Naive thymus-derived CD4-positive, alpha-beta T cell (primary cell): ENCODE results near the gene EEF1G. TPM values are rescaled to one million over a fixed set of nuclear protein-coding genes. Genes with fewer than 3 reads are reported as not detected.

Source experiments
- ATAC-seq: fragments of 150-1000 bp; cut with Tn5 transposase; 2 replicates; pipeline ENCODE4 v1.10.0; 2021; ENCODE audit warnings: mild to moderate bottlenecking, moderate library complexity
- CTCF ChIA-PET: fragments of 350-600 bp; sonication (Branson Sonifier 250); formaldehyde crosslinking; loops from one replicate; lab custom pipeline; 2021; ENCODE audit warnings: antibody characterized with exemption; lab: Charles Lee
- POLR2A ChIA-PET: fragments of 350-600 bp; sonication (Branson Sonifier 250); formaldehyde crosslinking; loops from one replicate; lab custom pipeline; 2021; ENCODE audit warnings: antibody characterized with exemption, inconsistent platforms; lab: Charles Lee
- DNase-seq, 9 donors: peaks; one replicate each; pipeline versions ENCODE4 v3.0.0 to v3.0.0-alpha.2; 2020 to 2022; ENCODE audit warnings: mixed read lengths in 1 of 9
- H3K27ac ChIP-seq: one replicate; pipeline ENCODE4 v1.7.0; 2013; ENCODE audit warnings: mild to moderate bottlenecking, low read depth, low read length, moderate library complexity
- H3K27me3 ChIP-seq, 2 donors: one replicate each; pipeline ENCODE4 v1.7.0; 2013; ENCODE audit warnings: low read length in 2 of 2, mild to moderate bottlenecking in 2 of 2, moderate library complexity in 2 of 2; ENCODE audit not compliant: control insufficient read depth in 2 of 2, insufficient read depth in 2 of 2
- H3K36me3 ChIP-seq, 3 experiments: 1 replicate in 2 of 3; 2 replicates in 1 of 3; pipeline ENCODE4 v1.7.0; 2013; ENCODE audit warnings: low read length in 3 of 3, mild to moderate bottlenecking in 3 of 3, moderate library complexity in 1 of 3; ENCODE audit not compliant: insufficient read depth in 3 of 3, control insufficient read depth in 2 of 3
- H3K4me1 ChIP-seq, 2 donors: one replicate each; pipeline ENCODE4 v1.7.0; 2013; ENCODE audit warnings: low read length in 2 of 2, mild to moderate bottlenecking in 2 of 2, moderate library complexity in 1 of 2; ENCODE audit not compliant: control insufficient read depth in 2 of 2, insufficient read depth in 2 of 2
- H3K4me3 ChIP-seq: 2 replicates; pipeline ENCODE4 v1.7.0; 2013; ENCODE audit warnings: mild to moderate bottlenecking, low read length
- H3K9me3 ChIP-seq, 3 experiments: 1 replicate in 2 of 3; 2 replicates in 1 of 3; pipeline ENCODE4 v1.7.0; 2013; ENCODE audit warnings: low read length in 3 of 3; ENCODE audit not compliant: control insufficient read depth in 2 of 3
- H3K27ac Mint-ChIP-seq, 9 donors: one replicate each; pipeline ENCODE4 v1.8.0; 2020 to 2022; ENCODE audit warnings: mixed read lengths in 9 of 9, mild to moderate bottlenecking in 8 of 9, moderate library complexity in 5 of 9, inconsistent platforms in 2 of 9
- H3K27me3 Mint-ChIP-seq, 5 donors: one replicate each; pipeline ENCODE4 v1.8.0; 2021 to 2022; ENCODE audit warnings: mixed read lengths in 5 of 5, mild to moderate bottlenecking in 1 of 5
- H3K36me3 Mint-ChIP-seq, 5 donors: one replicate each; pipeline ENCODE4 v1.8.0; 2020 to 2022; ENCODE audit warnings: mixed read lengths in 5 of 5, mild to moderate bottlenecking in 3 of 5, inconsistent platforms in 1 of 5
- H3K4me1 Mint-ChIP-seq, 7 donors: one replicate each; pipeline ENCODE4 v1.8.0; 2020 to 2022; ENCODE audit warnings: mixed read lengths in 7 of 7, mild to moderate bottlenecking in 3 of 7, inconsistent platforms in 1 of 7
- H3K4me3 Mint-ChIP-seq, 10 donors: one replicate each; pipeline ENCODE4 v1.8.0; 2020 to 2022; ENCODE audit warnings: mild to moderate bottlenecking in 10 of 10, mixed read lengths in 10 of 10, moderate library complexity in 6 of 10, inconsistent platforms in 2 of 10
- H3K9me3 Mint-ChIP-seq, 11 donors: one replicate each; pipeline ENCODE4 v1.8.0; 2020 to 2022; ENCODE audit warnings: mixed read lengths in 11 of 11, mild to moderate bottlenecking in 4 of 11, inconsistent platforms in 1 of 11, moderate library complexity in 1 of 11
- intact Hi-C, 2 donors: fragments of 100-400 bp; cut with micrococcal nuclease; formaldehyde crosslinking; loops; one replicate each; pipeline ENCODE4 v1.15.1; 2023
- polyA plus RNA-seq, 2 donors: library from polyadenylated mRNA; unstranded; fragments of 300-500 nt; fragmentation: Illumina TruSeq; gene quantifications; one replicate each; pipeline ENCODE4 v1.2.3, GENCODE V29; 2021
- total RNA-seq, 6 experiments: library from RNA in 5 of 6; stranded (reverse) in 5 of 6; gene quantifications; 1 replicate in 5 of 6; 2 replicates in 1 of 6; pipeline ENCODE4 v1.2.3 and lab custom pipeline; 2021 to 2026

EEF1G gene
- total and polyA plus RNA-seq, 7 experiments from 2014 or later = 1,186 to 2,550 (median 2,338) TPM

GRCh38 chr11:62536301-62536957, 37.3 kb downstream of the EEF1G start:
- Histone ChIP-seq H3K4me1 (peaks cover 13 to 33% of the 10 kb centered on the region in 2 donors), H3K9me3 (no peaks in the 10 kb centered on the region), H3K27ac (no peak overlapping the region), H3K4me3 (no peak overlapping the region), H3K27me3 (no peaks in the 10 kb centered on the region), H3K36me3 (peaks cover 0 to 50% (median 35%) of the 10 kb centered on the region in 3 experiments)
- Mint-ChIP-seq H3K4me3 (no peak overlapping the region), H3K4me1 (peaks cover 15 to 30% (median 22%) of the 10 kb centered on the region in 7 donors), H3K36me3 (peaks cover 6 to 32% (median 29%) of the 10 kb centered on the region in 5 donors), H3K27ac (peak overlapping the region in 2 of 9 donors; percentile 33 to 43), H3K27me3 (no peaks in the 10 kb centered on the region), H3K9me3 (no peaks in the 10 kb centered on the region)
- POLR2A ChIA-PET = interaction anchor here (0.6 kb wide), 1 partner anchor 225 kb away, joined by 8 read pairs; no protein-coding TSS in a partner anchor
- CTCF ChIA-PET = interaction anchor here (1.6 kb wide), 1 partner anchor 24 kb away, joined by 3 read pairs; no protein-coding TSS in a partner anchor
- DNase-seq (no peak), ATAC-seq (no peak)
- intact Hi-C loops = no loop called here

- H3K27me3 Mint-ChIP-seq = no peaks in the 10 kb centered on the region
- ChIA-PET CTCF (no interaction called here), POLR2A (interaction anchor here (0.6 kb wide), 1 partner anchor 111 kb away, joined by 5 read pairs; no protein-coding TSS in a partner anchor)
- H3K36me3 Mint-ChIP-seq = peaks cover 6 to 37% (median 32%) of the 10 kb centered on the region in 5 donors
- Histone ChIP-seq H3K4me3 (no peak overlapping the region), H3K4me1 (peaks cover 13 to 26% of the 10 kb centered on the region in 2 donors), H3K36me3 (peaks cover 0 to 51% (median 41%) of the 10 kb centered on the region in 3 experiments), H3K27me3 (no peaks in the 10 kb centered on the region), H3K27ac (no peak overlapping the region), H3K9me3 (no peaks in the 10 kb centered on the region)
- DNase-seq (no peak), ATAC-seq (peak; percentile 12)
- no peak overlapping the region for H3K4me3 Mint-ChIP-seq
- intact Hi-C loops = no loop called here
- no peaks in the 10 kb centered on the region for H3K9me3 Mint-ChIP-seq
- H3K4me1 Mint-ChIP-seq = peaks cover 8 to 24% (median 16%) of the 10 kb centered on the region in 7 donors
- no peak overlapping the region for H3K27ac Mint-ChIP-seq
These were observed 37.9 kb downstream of the EEF1G start for GRCh38 chr11:62535802-62536201.

GRCh38 chr11:62534779-62535545, 38.7 kb downstream of the EEF1G start:
- H3K36me3 ChIP-seq = peaks cover 0 to 52% (median 45%) of the 10 kb centered on the region in 3 experiments
- Mint-ChIP-seq H3K9me3 (no peaks in the 10 kb centered on the region), H3K27ac (peak overlapping the region in 2 of 9 donors; percentile 63 to 84), H3K36me3 (peaks cover 6 to 45% (median 35%) of the 10 kb centered on the region in 5 donors), H3K27me3 (no peaks in the 10 kb centered on the region), H3K4me3 (no peak overlapping the region), H3K4me1 (peaks cover 7 to 26% (median 13%) of the 10 kb centered on the region in 7 donors)
- H3K27me3 ChIP-seq = no peaks in the 10 kb centered on the region
- peaks cover 10 to 20% of the 10 kb centered on the region in 2 donors for H3K4me1 ChIP-seq
- no peak overlapping the region for H3K4me3 ChIP-seq
- intact Hi-C loops = no loop called here
- ATAC-seq (no peak), DNase-seq (no peak)
- ChIA-PET CTCF (interaction anchor here (0.5 kb wide), 1 partner anchor 166 kb away, joined by 5 read pairs; no protein-coding TSS in a partner anchor), POLR2A (no interaction called here)
- no peaks in the 10 kb centered on the region for H3K9me3 ChIP-seq
- H3K27ac ChIP-seq = no peak overlapping the region

- Histone ChIP-seq H3K27ac (no peak overlapping the region), H3K36me3 (peaks cover 0 to 60% (median 59%) of the 10 kb centered on the region in 3 experiments), H3K27me3 (no peaks in the 10 kb centered on the region), H3K4me1 (no peaks in the 10 kb centered on the region), H3K4me3 (no peak overlapping the region), H3K9me3 (no peaks in the 10 kb centered on the region)
- intact Hi-C loops = no loop called here
- Mint-ChIP-seq H3K4me1 (peaks cover 0 to 11% (median 0%) of the 10 kb centered on the region in 7 donors), H3K9me3 (no peaks in the 10 kb centered on the region), H3K4me3 (no peak overlapping the region), H3K27ac (peak overlapping the region in 1 of 9 donors; percentile 28), H3K27me3 (no peaks in the 10 kb centered on the region), H3K36me3 (peaks cover 6 to 67% (median 49%) of the 10 kb centered on the region in 5 donors)
- ATAC-seq = no peak
- POLR2A ChIA-PET = no interaction called here
- CTCF ChIA-PET = no interaction called here
- DNase-seq = no peak
These were observed 41.6 kb downstream of the EEF1G start for GRCh38 chr11:62532096-62532495.

- Histone ChIP-seq H3K36me3 (peaks cover 3 to 53% (median 5%) of the 10 kb centered on the region in 3 experiments), H3K9me3 (no peaks in the 10 kb centered on the region), H3K4me1 (no peaks in the 10 kb centered on the region), H3K27me3 (no peaks in the 10 kb centered on the region), H3K4me3 (no peak overlapping the region), H3K27ac (no peak overlapping the region)
- Mint-ChIP-seq H3K27me3 (no peaks in the 10 kb centered on the region), H3K4me3 (no peak overlapping the region), H3K27ac (peak overlapping the region in 3 of 9 donors; percentile 38 to 87 (median 42)), H3K4me1 (peaks cover 0 to 11% (median 0%) of the 10 kb centered on the region in 7 donors), H3K9me3 (no peaks in the 10 kb centered on the region), H3K36me3 (peaks cover 0 to 22% (median 14%) of the 10 kb centered on the region in 5 donors)
- ChIA-PET POLR2A (no interaction called here), CTCF (no interaction called here)
- ATAC-seq (no peak), DNase-seq (no peak)
- intact Hi-C loops = no loop called here
These were observed 56.8 kb downstream of the EEF1G start for GRCh38 chr11:62516736-62517371.

GRCh38 chr11:62514151-62514550, 59.5 kb downstream of the EEF1G start:
- intact Hi-C loops = no loop called here
- Histone ChIP-seq H3K27ac (no peak overlapping the region), H3K27me3 (no peaks in the 10 kb centered on the region), H3K36me3 (peaks cover 0 to 32% (median 3%) of the 10 kb centered on the region in 3 experiments), H3K4me1 (no peaks in the 10 kb centered on the region), H3K4me3 (no peak overlapping the region), H3K9me3 (no peaks in the 10 kb centered on the region)
- H3K36me3 Mint-ChIP-seq = peaks cover 0 to 14% (median 6%) of the 10 kb centered on the region in 5 donors
- DNase-seq (no peak), ATAC-seq (peak; percentile 31)
- ChIA-PET POLR2A (no interaction called here), CTCF (interaction anchor here (0.6 kb wide), 1 partner anchor 44 kb away, joined by 7 read pairs; no protein-coding TSS in a partner anchor)
- no peak overlapping the region for H3K4me3 Mint-ChIP-seq
- peaks cover 0 to 8% (median 0%) of the 10 kb centered on the region in 7 donors for H3K4me1 Mint-ChIP-seq
- no peaks in the 10 kb centered on the region for H3K27me3 Mint-ChIP-seq
- no peak overlapping the region for H3K27ac Mint-ChIP-seq
- no peaks in the 10 kb centered on the region for H3K9me3 Mint-ChIP-seq
